ENCODE measurements around the gene MACROD2.

Gene MACROD2

GRCh38 chr20:14838663-14839628 lies 843.6 kb downstream of the MACROD2 start:
- DNase-seq: no peak

GRCh38 chr20:14845199-14846160 lies 850.2 kb downstream of the MACROD2 start:
- DNase-seq: no peak

- no peak for DNase-seq
Observed at GRCh38 chr20:14848806-14849205, 853.5 kb downstream of the MACROD2 start.

DNA sequence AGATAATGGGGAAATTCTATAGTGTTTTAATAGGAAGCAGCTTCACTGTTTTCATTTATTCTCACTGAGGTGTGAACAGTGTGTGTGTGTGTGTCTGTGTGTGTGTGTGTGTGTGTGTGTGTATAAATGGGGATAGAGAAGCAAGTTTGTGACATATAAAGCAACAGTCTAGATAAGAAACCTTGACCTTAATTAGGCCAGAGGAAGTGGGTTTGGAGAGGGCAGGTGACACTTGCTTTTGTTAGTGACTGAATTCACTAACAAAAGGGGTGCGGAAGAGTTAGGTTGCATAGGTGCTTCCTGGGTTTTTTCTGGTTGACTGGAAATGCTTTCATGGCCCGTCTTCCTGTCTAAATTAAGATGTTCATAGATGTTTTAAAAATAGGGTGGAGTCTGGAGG lies 857.8 kb downstream of the MACROD2 start:
- no peak for DNase-seq

GRCh38 chr20:14855171-14855570 lies 859.9 kb downstream of the MACROD2 start:
- no peak for DNase-seq

DNA sequence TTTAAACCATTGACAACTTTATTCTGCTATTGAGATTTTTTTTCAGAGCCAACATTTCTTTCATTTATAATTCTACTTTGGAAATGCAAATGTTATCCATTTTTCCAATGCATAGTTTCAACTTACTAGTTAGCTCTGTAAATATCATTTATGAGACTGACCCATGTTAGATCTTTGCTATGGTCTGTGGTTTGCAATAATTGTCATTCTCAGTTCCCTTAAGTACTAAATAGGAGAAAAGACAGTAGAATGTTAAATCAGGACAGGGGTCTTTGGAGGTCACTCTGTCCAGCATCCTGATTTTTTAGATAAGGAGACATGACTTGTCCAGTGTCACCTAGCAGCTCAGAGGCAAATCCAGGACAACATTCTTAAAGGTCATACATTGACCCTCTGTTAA lies 864.3 kb downstream of the MACROD2 start:
- DNase-seq: no peak

- DNase-seq: peak; percentile 93
Observed at GRCh38 chr20:14860410-14860814, 865.1 kb downstream of the MACROD2 start.

DNA sequence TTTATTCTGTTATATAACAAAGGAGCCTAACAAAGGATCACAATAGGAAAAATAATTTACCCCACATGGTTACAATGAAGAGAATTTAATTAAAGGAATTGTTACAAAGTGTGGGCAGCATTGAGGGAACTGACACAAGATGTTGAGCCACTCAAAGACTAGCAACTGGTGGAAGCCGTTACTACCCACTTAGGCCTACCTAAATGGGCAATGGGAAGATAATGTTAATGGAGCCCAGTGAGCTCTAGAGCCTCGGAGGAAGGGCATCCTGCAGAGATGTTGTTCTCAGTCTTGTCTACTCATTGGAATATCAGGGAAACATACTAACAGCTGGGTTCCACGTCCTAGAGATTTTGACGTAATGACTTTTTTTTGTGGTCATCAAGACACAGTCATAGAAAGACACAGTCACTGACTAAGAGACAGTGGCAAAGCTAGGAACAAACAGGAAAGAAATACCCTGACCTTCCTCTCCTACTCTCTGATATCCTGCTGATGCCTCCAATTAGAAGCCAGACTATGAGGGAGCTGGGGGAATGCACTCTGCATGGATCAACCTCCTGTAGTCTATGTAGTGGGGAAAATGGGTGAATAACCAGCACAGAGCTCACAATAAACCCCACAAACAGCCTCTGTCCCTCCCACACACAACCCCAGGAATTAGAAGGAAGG lies 865.8 kb downstream of the MACROD2 start:
- no peak for DNase-seq

- no peak for DNase-seq
Observed at GRCh38 chr20:14865169-14865568, 869.9 kb downstream of the MACROD2 start.

DNA sequence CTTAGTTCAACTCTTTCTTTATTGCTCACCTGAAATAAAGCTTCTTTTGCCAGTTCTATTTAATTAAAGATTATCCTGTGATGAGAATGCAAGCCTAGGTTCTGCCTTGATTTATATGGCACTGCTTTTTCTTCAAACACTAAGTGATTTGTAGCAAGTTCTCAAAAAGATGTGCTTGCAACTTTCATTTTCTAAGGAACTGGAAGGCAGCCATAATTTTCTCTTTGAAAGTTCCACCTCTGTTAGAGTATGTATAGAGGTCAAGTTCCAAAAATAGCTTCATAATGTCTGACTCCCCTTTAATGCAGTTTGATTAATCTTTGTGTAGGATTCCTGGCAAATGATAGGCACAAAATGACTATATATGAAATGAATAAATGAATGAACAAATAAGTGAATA lies 870.4 kb downstream of the MACROD2 start:
- DNase-seq: no peak

DNA sequence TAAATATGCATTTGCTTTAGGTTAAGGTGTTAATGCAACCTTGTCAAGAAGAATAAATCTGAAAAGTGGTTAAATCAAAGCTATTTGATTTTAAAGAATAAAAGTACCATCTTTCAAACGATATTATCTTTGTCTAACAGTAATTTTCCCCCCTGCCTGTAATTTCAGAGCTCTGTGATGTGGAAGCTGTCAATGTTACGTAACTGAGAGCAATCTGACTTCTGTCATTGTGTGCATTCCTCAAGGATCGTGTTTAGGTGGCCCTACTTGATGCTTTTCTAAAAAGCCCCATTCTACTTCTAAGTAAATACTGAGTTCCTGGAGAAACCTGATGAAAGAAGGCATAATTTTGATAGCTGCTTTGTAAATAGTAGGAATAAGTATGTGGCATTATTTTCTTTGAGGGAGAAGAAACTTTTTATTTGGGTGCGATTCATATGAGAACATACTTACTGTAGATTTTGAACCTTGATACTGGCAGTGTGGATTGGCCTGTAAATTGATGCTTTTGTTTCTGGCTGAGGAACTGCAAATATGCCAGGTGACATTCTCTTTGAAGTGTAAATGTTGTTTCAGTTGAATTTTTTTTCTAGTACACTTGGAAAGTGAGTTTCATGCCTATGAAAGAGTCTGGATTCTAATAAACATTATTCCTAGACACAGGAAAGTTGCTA lies 871.7 kb downstream of the MACROD2 start:
- no peak for DNase-seq

DNA sequence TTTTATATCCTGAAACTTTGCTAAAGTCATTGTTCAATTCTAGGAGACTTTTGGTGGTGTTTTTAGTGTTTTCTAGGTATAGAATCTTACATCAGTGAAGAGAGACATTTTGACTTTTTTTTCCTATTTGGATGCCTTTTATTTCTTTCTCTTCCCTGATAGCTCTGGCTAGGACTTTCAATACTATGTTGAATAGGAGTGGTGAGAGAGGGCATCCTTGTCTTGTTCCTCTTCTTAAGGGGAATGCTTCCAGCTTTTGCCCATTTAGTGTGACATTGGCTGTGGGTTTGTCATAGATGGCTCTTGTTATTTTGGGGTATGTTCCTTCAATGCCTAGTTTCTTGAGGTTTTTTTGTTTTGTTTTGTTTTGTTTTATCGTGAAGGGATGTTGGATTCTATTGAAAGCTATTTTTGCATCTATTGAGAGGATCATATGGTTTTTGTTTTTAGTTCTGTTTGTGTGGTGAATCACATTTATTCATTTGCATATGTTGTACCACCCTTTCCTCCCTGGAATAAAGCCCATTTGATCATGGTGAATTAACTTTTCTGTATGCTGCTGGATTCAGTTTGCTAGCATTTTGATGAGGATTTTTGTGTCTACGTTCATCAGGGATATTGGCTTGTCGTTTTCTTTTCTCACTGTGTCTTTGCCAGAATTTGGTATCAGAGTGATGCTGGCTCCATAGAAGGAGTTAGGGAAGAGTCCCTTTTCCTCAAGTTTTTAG lies 882.1 kb downstream of the MACROD2 start:
- no peak for DNase-seq

DNA sequence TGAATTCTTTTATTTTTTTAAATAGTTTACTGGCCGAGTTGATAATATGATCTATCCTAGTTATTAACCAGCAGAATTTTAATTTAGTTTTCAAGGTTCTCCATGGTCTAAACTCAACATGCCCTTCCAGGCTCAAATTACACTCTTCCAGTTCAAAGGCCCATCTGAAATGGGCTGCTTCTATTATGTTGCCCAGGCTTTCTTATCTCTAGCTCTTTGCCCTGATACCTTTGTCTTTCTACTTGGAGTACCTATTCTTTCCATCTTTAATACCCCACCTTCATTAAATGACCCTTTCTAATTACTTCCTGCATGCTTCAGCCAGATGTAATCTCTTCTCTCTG lies 883.3 kb downstream of the MACROD2 start:
- DNase-seq: no peak

DNA sequence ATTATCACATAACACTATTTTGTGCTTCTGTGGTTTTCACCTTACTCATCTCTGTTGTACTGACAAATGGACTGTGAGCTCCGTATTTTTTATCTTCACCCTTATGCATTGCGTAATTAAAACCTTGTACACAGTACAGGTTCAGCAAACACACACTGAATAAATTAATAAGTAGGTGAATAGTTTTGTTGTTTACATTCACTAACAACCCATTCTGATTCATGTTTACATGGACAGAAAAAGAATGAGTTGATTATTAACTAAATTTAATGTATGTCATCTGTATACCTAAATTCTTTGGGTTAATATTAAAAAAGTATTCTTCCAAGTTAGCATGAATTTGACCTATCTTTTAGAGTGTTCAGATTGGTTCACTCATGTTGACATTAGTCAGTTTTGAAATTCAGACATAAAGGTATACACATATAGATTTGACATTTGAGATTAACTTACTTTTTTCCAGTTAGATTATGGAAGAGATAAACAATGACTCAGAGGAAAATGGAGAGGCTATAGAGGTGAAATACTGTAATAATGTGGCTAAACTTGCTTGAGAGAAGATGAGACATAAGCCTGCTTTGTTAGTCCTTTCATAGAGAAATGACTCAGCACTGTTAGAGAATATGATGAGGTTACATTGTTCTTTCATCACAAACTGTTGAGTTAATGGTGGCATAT lies 883.8 kb downstream of the MACROD2 start:
- DNase-seq: no peak

DNA sequence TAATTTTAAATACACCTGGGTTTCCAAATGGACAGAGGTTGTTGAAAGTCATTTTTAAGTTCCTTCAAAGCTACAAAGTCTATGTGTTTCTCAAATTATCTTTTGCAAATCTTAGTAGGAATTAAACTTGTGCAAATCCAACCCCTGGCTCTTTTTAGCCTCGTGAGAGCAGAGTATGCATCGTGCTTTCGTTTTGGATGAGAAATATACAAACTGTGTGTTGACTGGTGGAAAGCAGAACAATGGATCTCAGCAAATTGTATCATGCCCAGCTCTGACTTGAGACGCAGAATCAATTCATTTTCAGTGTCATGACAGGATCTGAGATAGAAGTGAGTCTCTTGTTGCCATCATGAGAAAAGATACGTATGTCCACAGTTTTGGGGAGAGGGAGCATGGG lies 884.5 kb downstream of the MACROD2 start:
- DNase-seq: no peak

GRCh38 chr20:14881518-14881917 lies 886.2 kb downstream of the MACROD2 start:
- DNase-seq: no peak

DNA sequence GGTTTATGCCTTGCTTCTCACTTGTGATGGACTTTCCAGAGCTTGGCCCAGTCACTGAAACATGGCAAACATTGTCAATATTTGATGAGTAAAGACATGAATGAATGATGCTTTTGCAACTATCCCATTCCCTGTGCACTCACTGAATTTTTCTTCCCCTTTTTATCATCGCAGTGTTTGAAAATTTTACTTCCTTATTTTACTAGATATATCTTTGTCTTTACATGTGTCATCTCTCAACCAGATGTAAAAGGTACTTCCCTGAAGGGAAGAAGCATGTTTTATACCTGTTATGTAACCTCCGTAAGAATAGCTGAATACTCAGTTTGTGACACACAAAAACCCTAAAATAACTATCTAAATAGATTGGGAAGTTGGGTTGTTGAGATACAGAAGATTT lies 886.8 kb downstream of the MACROD2 start:
- DNase-seq: no peak

GRCh38 chr20:14882846-14883245 lies 887.5 kb downstream of the MACROD2 start:
- no peak for DNase-seq

GRCh38 chr20:14883324-14883723 lies 888.0 kb downstream of the MACROD2 start:
- DNase-seq: no peak

DNA sequence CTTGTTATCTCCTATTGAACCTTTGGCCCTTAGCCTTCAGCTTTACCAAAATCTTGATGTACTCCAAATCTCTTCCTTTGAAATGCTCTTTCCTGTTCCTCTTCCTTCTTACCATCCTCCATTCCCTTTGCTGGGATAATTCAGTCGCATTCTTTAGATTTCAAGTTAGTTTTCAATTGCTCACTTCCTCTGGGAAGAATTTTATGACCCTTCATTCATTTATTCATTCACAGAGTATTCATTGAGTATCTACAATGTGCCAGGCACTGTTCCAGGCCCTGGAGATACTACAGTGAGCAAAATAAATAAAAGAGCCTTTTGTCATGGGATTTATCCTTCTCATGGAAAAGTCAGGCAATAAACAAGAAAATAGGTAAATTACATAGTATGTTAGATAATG lies 890.3 kb downstream of the MACROD2 start:
- no peak for DNase-seq

- DNase-seq: no peak
Observed at GRCh38 chr20:14888134-14888533, 892.8 kb downstream of the MACROD2 start.

Measured in SHP77 treated with DMSO at 0.1 percent for 48 hours (cell line).